H1 (cell line): ENCODE measurements around the gene TSPAN15. TPM values are rescaled to one million over a fixed set of nuclear protein-coding genes. Genes with fewer than 3 reads are reported as not detected.

Experiments
- CTCF ChIA-PET: fragments of 300-600 bp; sonication (Branson Sonifier 250); formaldehyde crosslinking; loops from one replicate; lab custom pipeline; 2021; ENCODE audit not compliant: partially characterized antibody; lab: Charles Lee
- POLR2A ChIA-PET: fragments of 300-600 bp; sonication (Branson Sonifier 250); formaldehyde crosslinking; loops from one replicate; lab custom pipeline; 2021; ENCODE audit warnings: inconsistent platforms; ENCODE audit not compliant: partially characterized antibody; lab: Charles Lee
- DNase-seq, 2 experiments: peaks; one replicate each; pipeline versions ENCODE4 v3.0.0 to v3.0.0-alpha.2; 2010 to 2022; ENCODE audit warnings: low spot score in 2 of 2, low read depth in 1 of 2, mixed read lengths in 1 of 2
- FAIRE-seq: peaks from 2 replicates; lab custom pipeline; 2011; peaks lifted over from hg19 to GRCh38; lab: Jason Lieb, UNC
- H2AFZ ChIP-seq: 2 replicates; pipeline ENCODE4 v1.8.1; 2012; ENCODE audit warnings: low read length, inconsistent platforms
- H2AK5ac ChIP-seq: 2 replicates; pipeline ENCODE4 v1.6.1; 2013; ENCODE audit warnings: low read depth, low read length
- H2BK120ac ChIP-seq: replicated peaks from 2 replicates; pipeline ENCODE3; 2013; ENCODE audit warnings: low read depth, low read length, inconsistent platforms
- H2BK12ac ChIP-seq: 2 replicates; pipeline ENCODE4 v1.6.1; 2013; ENCODE audit warnings: low read depth, low read length
- H2BK15ac ChIP-seq: 2 replicates; pipeline ENCODE4 v1.6.1; 2013; ENCODE audit warnings: low read length
- H2BK20ac ChIP-seq: 2 replicates; pipeline ENCODE4 v1.6.1; 2013; ENCODE audit warnings: low read length
- H2BK5ac ChIP-seq: 2 replicates; pipeline ENCODE4 v1.6.1; 2013; ENCODE audit warnings: low read depth, low read length
- H3K14ac ChIP-seq: 2 replicates; pipeline ENCODE4 v1.6.1; 2013; ENCODE audit warnings: inconsistent platforms; ENCODE audit not compliant: insufficient read length
- H3K18ac ChIP-seq: 2 replicates; pipeline ENCODE4 v1.6.1; 2013; ENCODE audit warnings: low read length; ENCODE audit errors: extremely low read depth
- H3K23ac ChIP-seq: 2 replicates; pipeline ENCODE4 v1.6.1; 2013; ENCODE audit warnings: inconsistent platforms; ENCODE audit not compliant: insufficient read length
- H3K23me2 ChIP-seq: 2 replicates; pipeline ENCODE4 v1.6.1; 2013; ENCODE audit warnings: low read depth, low read length
- H3K27ac ChIP-seq: 2 replicates; pipeline ENCODE4 v1.6.1; 2011; ENCODE audit warnings: low read depth, low read length, inconsistent platforms
- H3K27me3 ChIP-seq, 4 experiments: replicated peaks in 1 of 4; 1 replicate in 1 of 4; 2 replicates in 3 of 4; pipeline versions ENCODE4 v1.6.1 to v1.8.1; 2011 to 2013; ENCODE audit warnings: low read length in 3 of 4, mild to moderate bottlenecking in 3 of 4, inconsistent platforms in 2 of 4, mixed read lengths in 2 of 4, moderate library complexity in 1 of 4; ENCODE audit not compliant: control insufficient read depth in 3 of 4, insufficient read depth in 3 of 4; ENCODE audit errors: extremely low read depth in 1 of 4
- H3K36me3 ChIP-seq, 4 experiments: 2 replicates each; pipeline versions ENCODE4 v1.6.1 to v1.8.1; 2011 to 2013; ENCODE audit warnings: mild to moderate bottlenecking in 4 of 4, low read length in 3 of 4, moderate library complexity in 2 of 4, control low read depth in 1 of 4, inconsistent platforms in 1 of 4; ENCODE audit not compliant: insufficient read depth in 4 of 4, control insufficient read depth in 2 of 4
- H3K4ac ChIP-seq: replicated peaks from 2 replicates; pipeline ENCODE3; 2013; ENCODE audit warnings: low read length, low read depth, mixed read lengths, inconsistent platforms; ENCODE audit not compliant: insufficient read length
- H3K4me1 ChIP-seq, 4 experiments: replicated peaks in 1 of 4; 1 replicate in 1 of 4; 2 replicates in 3 of 4; pipeline versions ENCODE4 v1.6.1 to v1.8.1; 2011 to 2013; ENCODE audit warnings: low read length in 3 of 4, inconsistent platforms in 2 of 4, mixed read lengths in 1 of 4; ENCODE audit not compliant: insufficient read depth in 4 of 4, control insufficient read depth in 3 of 4
- H3K4me2 ChIP-seq, 2 experiments: 2 replicates each; pipeline versions ENCODE4 v1.6.1 to v1.8.1; 2011 to 2013; ENCODE audit warnings: low read depth in 2 of 2, low read length in 2 of 2, control low read depth in 1 of 2, inconsistent platforms in 1 of 2, mild to moderate bottlenecking in 1 of 2; ENCODE audit not compliant: insufficient read depth in 1 of 2
- H3K4me3 ChIP-seq, 4 experiments: fragments of 200-600, 300-600 bp in 1 of 4; sonication (generic), shearing (Covaris generic), sonication (Bioruptor Twin) in 1 of 4; 2 replicates each; pipeline versions ENCODE4 v1.5.1 to v1.8.1; 2011 to 2016; ENCODE audit warnings: low read length in 4 of 4, low read depth in 3 of 4, control low read depth in 2 of 4, inconsistent platforms in 2 of 4, mild to moderate bottlenecking in 2 of 4, mixed read lengths in 1 of 4, moderate library complexity in 1 of 4; ENCODE audit not compliant: insufficient read depth in 2 of 4; ENCODE audit errors: extremely low read depth in 1 of 4
- H3K56ac ChIP-seq: replicated peaks from 2 replicates; pipeline ENCODE3; 2013; ENCODE audit warnings: low read depth, mild to moderate bottlenecking, mixed read lengths, low read length, inconsistent platforms; ENCODE audit not compliant: insufficient read length
- H3K79me1 ChIP-seq: 2 replicates; pipeline ENCODE4 v1.6.1; 2013; ENCODE audit warnings: low read depth, low read length, control low read depth
- H3K79me2 ChIP-seq, 2 experiments: 2 replicates each; pipeline versions ENCODE4 v1.6.1 to v1.8.1; 2012 to 2013; ENCODE audit warnings: low read length in 2 of 2, mild to moderate bottlenecking in 2 of 2, inconsistent platforms in 1 of 2; ENCODE audit not compliant: insufficient read depth in 2 of 2, control insufficient read depth in 1 of 2
- H3K9ac ChIP-seq, 4 experiments: replicated peaks in 1 of 4; 1 replicate in 1 of 4; 2 replicates in 3 of 4; pipeline versions ENCODE4 v1.6.1 to v1.8.1; 2011 to 2013; ENCODE audit warnings: low read depth in 3 of 4, low read length in 3 of 4, control low read depth in 2 of 4, mild to moderate bottlenecking in 2 of 4, moderate library complexity in 2 of 4, inconsistent platforms in 1 of 4; ENCODE audit errors: extremely low read depth in 1 of 4
- H3K9me3 ChIP-seq, 2 experiments: 2 replicates each; pipeline versions ENCODE4 v1.6.1 to v1.8.1; 2012 to 2013; ENCODE audit warnings: mild to moderate bottlenecking in 2 of 2, moderate library complexity in 2 of 2, control low read depth in 1 of 2, inconsistent platforms in 1 of 2, low read depth in 1 of 2, low read length in 1 of 2, mixed read lengths in 1 of 2; ENCODE audit not compliant: insufficient read depth in 2 of 2
- H4K20me1 ChIP-seq, 2 experiments: replicated peaks in 1 of 2; 2 replicates each; pipeline versions ENCODE3 to v1.8.1; 2011 to 2013; ENCODE audit warnings: inconsistent platforms in 2 of 2, low read length in 2 of 2, mild to moderate bottlenecking in 1 of 2; ENCODE audit not compliant: insufficient read depth in 2 of 2, control insufficient read depth in 1 of 2
- H4K5ac ChIP-seq: 2 replicates; pipeline ENCODE4 v1.6.1; 2013; ENCODE audit warnings: low read length, low read depth, mixed read lengths, inconsistent platforms; ENCODE audit not compliant: insufficient read length
- H4K8ac ChIP-seq: 2 replicates; pipeline ENCODE4 v1.8.0; 2013; ENCODE audit warnings: mild to moderate bottlenecking, moderate library complexity, low read length, inconsistent platforms; ENCODE audit not compliant: insufficient read depth; ENCODE audit errors: extremely low read depth
- H4K91ac ChIP-seq: replicated peaks from 2 replicates; pipeline ENCODE3; 2013; ENCODE audit warnings: low read length, mixed read lengths, inconsistent platforms; ENCODE audit not compliant: insufficient read length
- BCL11A ChIP-seq, 2 experiments: IDR thresholded peaks; one replicate each; pipeline ENCODE4 v1.6.1; 2011; ENCODE audit warnings: low read depth in 2 of 2, low read length in 2 of 2, mild to moderate bottlenecking in 2 of 2
- CBX8 ChIP-seq: fragments of 300-800, 300-1000 bp; sonication (generic); IDR thresholded peaks from 2 replicates; pipeline ENCODE4 v1.7.1; 2016; ENCODE audit warnings: low read depth, low read length, borderline replicate concordance
- CHD2 ChIP-seq: IDR thresholded peaks from 2 replicates; pipeline ENCODE4 v1.6.1; 2012; ENCODE audit warnings: low read length, improper control_type of control experiment
- GABPA ChIP-seq: IDR thresholded peaks from 2 replicates; pipeline ENCODE4 v1.6.1; 2011; ENCODE audit warnings: mild to moderate bottlenecking, low read length, moderate library complexity, borderline replicate concordance; ENCODE audit not compliant: insufficient read depth
- MAFK ChIP-seq: IDR thresholded peaks from 2 replicates; pipeline ENCODE4 v1.6.1; 2012; ENCODE audit warnings: low read depth, mild to moderate bottlenecking, improper control_type of control experiment, low read length
- POU5F1 ChIP-seq: IDR thresholded peaks from 2 replicates; pipeline ENCODE4 v1.6.1; 2011; ENCODE audit warnings: low read depth, mild to moderate bottlenecking, low read length, moderate library complexity
- RFX5 ChIP-seq: IDR thresholded peaks from 2 replicates; pipeline ENCODE4 v1.6.1; 2011; ENCODE audit warnings: low read depth, low read length, improper control_type of control experiment, borderline replicate concordance
- SP2 ChIP-seq: IDR thresholded peaks from 2 replicates; pipeline ENCODE4 v1.6.1; 2012; ENCODE audit warnings: mild to moderate bottlenecking, low read length, inconsistent platforms
- SRF ChIP-seq: IDR thresholded peaks from 2 replicates; pipeline ENCODE4 v1.6.1; 2011; ENCODE audit warnings: mild to moderate bottlenecking, low read depth, low read length, moderate library complexity
- TBP ChIP-seq: IDR thresholded peaks from 2 replicates; pipeline ENCODE4 v1.6.1; 2011; ENCODE audit warnings: low read depth, low read length, improper control_type of control experiment
- WGBS, 2 experiments: shearing (Covaris generic) in 1 of 2; methylation state at CpG; one replicate each; pipeline versions ENCODE4 v1.1.6 to v1.1.7; 2013 to 2015; ENCODE audit warnings: low lambda C conversion rate in 2 of 2, mixed read lengths in 2 of 2, inconsistent platforms in 1 of 2, low coverage in 1 of 2, missing lambda C conversion rate in 1 of 2; ENCODE audit not compliant: insufficient replicate concordance in 2 of 2, insufficient coverage in 1 of 2, insufficient read length in 1 of 2; ENCODE audit errors: extremely low coverage in 1 of 2, missing lambda C conversion rate in 1 of 2; 5-methylcytosine and 5-hydroxymethylcytosine counted together
- polyA plus RNA-seq, 7 experiments: library from polyadenylated mRNA; depleted of rRNA in 3 of 7; stranded (reverse) in 5 of 7; unstranded in 2 of 7; fragments of >200 nt in 5 of 7; fragments of 200-250 nt in 2 of 7; gene quantifications; 1 replicate in 5 of 7; 2 replicates in 1 of 7; 4 replicates in 1 of 7; pipeline versions ENCODE4 v1.2.1 to v1.2.3, GENCODE V29; 2011 to 2013; ENCODE audit warnings: missing spikeins in 2 of 7, mixed read lengths in 2 of 7
- total RNA-seq: library from RNA; stranded (reverse); fragmentation: NEBNext Ultra II Directional; extraction: Animal tissue kit (Norgen Biotek cat#: 25700); gene quantifications from 2 replicates; pipeline ENCODE4 v1.2.1, GENCODE V29; 2021

TSPAN15 gene
- total and polyA plus RNA-seq, 2 of the 8 experiments (the other 6 are each of a cell fraction or from before 2014, with no cell fraction given), result 9.7 to 20.0 TPM

- H3K9ac ChIP-seq, result no peak overlapping the region
- no peak overlapping the region for H3K27ac ChIP-seq
Measured at GRCh38 chr10:69481305-69481704, 30.0 kb downstream of the TSPAN15 start.

More at GRCh38 chr10:69481305-69481704, 30.0 kb downstream of the TSPAN15 start:
- no peaks in the 10 kb centered on the region for H3K36me3 ChIP-seq
- no peaks in the 10 kb centered on the region for H3K79me2 ChIP-seq
- H4K20me1 ChIP-seq, result no peaks in the 10 kb centered on the region
- H3K56ac ChIP-seq, result no peak overlapping the region
- H4K8ac ChIP-seq, result no peak overlapping the region
- no peak for TF ChIP-seq SP2
- no peak for TF ChIP-seq BCL11A (IDR thresholded peaks at IDR 0.05; ENCODE audit: low read depth in 2 of 2, low read length in 2 of 2)
- TF ChIP-seq TBP, result no peak
- no peak for TF ChIP-seq POU5F1
- no peak for TF ChIP-seq GABPA
- no peak for TF ChIP-seq RFX5
- no peak for TF ChIP-seq MAFK
- TF ChIP-seq CBX8, result no peak
- TF ChIP-seq SRF, result no peak
- no peak for TF ChIP-seq CHD2
- H2BK15ac ChIP-seq, result no peak overlapping the region
- CTCF ChIA-PET, result interaction anchor here (0.6 to 1.4 kb wide), 4 partner anchors 10 to 1183 kb away, joined by 3 to 5 read pairs (median 4); partner anchors contain the start of gene TSPAN15
- POLR2A ChIA-PET, result no interaction called here
- H3K14ac ChIP-seq, result no peak overlapping the region
- H3K4me3 ChIP-seq, result no peak overlapping the region
- no peak overlapping the region for H4K91ac ChIP-seq
- DNase-seq, result no peak
- no peak overlapping the region for H3K4ac ChIP-seq
- H3K79me1 ChIP-seq, result no peaks in the 10 kb centered on the region
- no peak overlapping the region for H2AK5ac ChIP-seq
- no peak overlapping the region for H2BK5ac ChIP-seq
- no peak overlapping the region for H4K5ac ChIP-seq
- no peak overlapping the region for H2BK20ac ChIP-seq
- no peak for FAIRE-seq
- H3K23ac ChIP-seq, result no peak overlapping the region
- H3K4me1 ChIP-seq, result no peaks in the 10 kb centered on the region; a peak in 1 of 7 replicates
- no peaks in the 10 kb centered on the region for H3K23me2 ChIP-seq
- H2AFZ ChIP-seq, result no peak overlapping the region
- H2BK12ac ChIP-seq, result no peak overlapping the region
- no peaks in the 10 kb centered on the region for H3K9me3 ChIP-seq
- H3K4me2 ChIP-seq, result no peak overlapping the region
- 90% methylated on average over 6 of the region's 6 CpGs; no CpG with 5 or more reads in 1 of the 2 experiments for WGBS, 2 experiments
- no peak overlapping the region for H3K18ac ChIP-seq
- H2BK120ac ChIP-seq, result no peak overlapping the region
- H3K27me3 ChIP-seq, result no peaks in the 10 kb centered on the region
